Measurements from ENCODE around the gene DUSP19. TPM values are rescaled to one million over a fixed set of nuclear protein-coding genes. Genes with fewer than 3 reads are reported as not detected.
"Not testable (repeated sequence)": the region's sequence is repeated elsewhere in the genome, so short reads cannot be mapped to it uniquely, and the experiment has no call there.

The DUSP19 gene
- total RNA-seq, 2 donors from 2014 or later: 0.60 to 1.6 TPM

- H3K9me3 ChIP-seq (ENCODE audit: control insufficient read depth, low read length, poor library complexity, severe bottlenecking); H3K4me1 Mint-ChIP-seq; H3K36me3 Mint-ChIP-seq (ENCODE audit: low read depth); DNase-seq; H3K4me3 Mint-ChIP-seq; H3K27ac Mint-ChIP-seq; ATAC-seq: not testable (repeated sequence)
- H3K27me3 Mint-ChIP-seq: peaks cover 23% of the 10 kb centered on the region
Measured at GRCh38 chr2:183043580-183043979, 35.0 kb upstream of the DUSP19 start.

GRCh38 chr2:183047486-183048125 is 30.9 kb upstream of the DUSP19 start:
- H3K4me3 Mint-ChIP-seq; DNase-seq; H3K9me3 ChIP-seq (ENCODE audit: control insufficient read depth, low read length, poor library complexity, severe bottlenecking); H3K27ac Mint-ChIP-seq; H3K4me1 Mint-ChIP-seq; H3K36me3 Mint-ChIP-seq (ENCODE audit: low read depth); ATAC-seq: not testable (repeated sequence)
- H3K27me3 Mint-ChIP-seq: peaks cover 24% of the 10 kb centered on the region

GRCh38 chr2:183049420-183049819 is 29.1 kb upstream of the DUSP19 start:
- DNase-seq (no peak), ATAC-seq (no peak)
- Mint-ChIP-seq H3K4me1 (no peaks in the 10 kb centered on the region), H3K4me3 (no peak overlapping the region), H3K27me3 (peaks cover 29% of the 10 kb centered on the region), H3K27ac (no peak overlapping the region), H3K36me3 (ENCODE audit: low read depth) (peaks cover 2% of the 10 kb centered on the region)
- H3K9me3 ChIP-seq (ENCODE audit: control insufficient read depth, low read length, poor library complexity, severe bottlenecking): no peaks in the 10 kb centered on the region

- Mint-ChIP-seq H3K4me1 (no peaks in the 10 kb centered on the region), H3K27ac (no peak overlapping the region), H3K27me3 (peaks cover 35% of the 10 kb centered on the region), H3K4me3 (no peak overlapping the region), H3K36me3 (ENCODE audit: low read depth) (no peaks in the 10 kb centered on the region)
- no peaks in the 10 kb centered on the region for H3K9me3 ChIP-seq (ENCODE audit: control insufficient read depth, low read length, poor library complexity, severe bottlenecking)
- ATAC-seq (no peak), DNase-seq (no peak)
Measured at GRCh38 chr2:183057333-183057985, 21.1 kb upstream of the DUSP19 start.

- no peaks in the 10 kb centered on the region for H3K9me3 ChIP-seq (ENCODE audit: control insufficient read depth, low read length, poor library complexity, severe bottlenecking)
- DNase-seq: no peak
- Mint-ChIP-seq H3K36me3 (ENCODE audit: low read depth) (no peaks in the 10 kb centered on the region), H3K27me3 (peaks cover 31% of the 10 kb centered on the region), H3K27ac (no peak overlapping the region), H3K4me3 (no peak overlapping the region), H3K4me1 (no peaks in the 10 kb centered on the region)
- no peak for ATAC-seq
Measured at GRCh38 chr2:183059561-183059960, 19.0 kb upstream of the DUSP19 start.

GRCh38 chr2:183060571-183061231 is 17.8 kb upstream of the DUSP19 start:
- H3K4me3 Mint-ChIP-seq: no peak overlapping the region
- no peaks in the 10 kb centered on the region for H3K4me1 Mint-ChIP-seq
- H3K27ac Mint-ChIP-seq: no peak overlapping the region
- H3K9me3 ChIP-seq (ENCODE audit: control insufficient read depth, low read length, poor library complexity, severe bottlenecking): no peaks in the 10 kb centered on the region
- DNase-seq: no peak
- no peaks in the 10 kb centered on the region for H3K36me3 Mint-ChIP-seq (ENCODE audit: low read depth)
- no peak for ATAC-seq
- H3K27me3 Mint-ChIP-seq: peaks cover 36% of the 10 kb centered on the region

GRCh38 chr2:183063083-183063482 is 15.5 kb upstream of the DUSP19 start:
- Mint-ChIP-seq H3K27me3 (peaks cover 36% of the 10 kb centered on the region), H3K4me1 (no peaks in the 10 kb centered on the region), H3K36me3 (ENCODE audit: low read depth) (no peaks in the 10 kb centered on the region), H3K4me3 (no peak overlapping the region), H3K27ac (no peak overlapping the region)
- DNase-seq (no peak), ATAC-seq (no peak)
- H3K9me3 ChIP-seq (ENCODE audit: control insufficient read depth, low read length, poor library complexity, severe bottlenecking): no peaks in the 10 kb centered on the region

GRCh38 chr2:183068561-183068960 is 10.0 kb upstream of the DUSP19 start:
- Mint-ChIP-seq H3K4me1 (no peaks in the 10 kb centered on the region), H3K36me3 (ENCODE audit: low read depth) (no peaks in the 10 kb centered on the region), H3K27me3 (peaks cover 29% of the 10 kb centered on the region), H3K4me3 (no peak overlapping the region), H3K27ac (no peak overlapping the region)
- ATAC-seq: no peak
- DNase-seq: no peak
- no peaks in the 10 kb centered on the region for H3K9me3 ChIP-seq (ENCODE audit: control insufficient read depth, low read length, poor library complexity, severe bottlenecking)

GRCh38 chr2:183069174-183069573 is 9.4 kb upstream of the DUSP19 start:
- H3K27ac Mint-ChIP-seq: no peak overlapping the region
- no peaks in the 10 kb centered on the region for H3K4me1 Mint-ChIP-seq
- H3K9me3 ChIP-seq (ENCODE audit: control insufficient read depth, low read length, poor library complexity, severe bottlenecking): no peaks in the 10 kb centered on the region
- peaks cover 29% of the 10 kb centered on the region for H3K27me3 Mint-ChIP-seq
- ATAC-seq: no peak
- no peak overlapping the region for H3K4me3 Mint-ChIP-seq
- no peaks in the 10 kb centered on the region for H3K36me3 Mint-ChIP-seq (ENCODE audit: low read depth)
- no peak for DNase-seq

GRCh38 chr2:183070942-183071844 is 7.4 kb upstream of the DUSP19 start:
- H3K4me1 Mint-ChIP-seq: no peaks in the 10 kb centered on the region
- ATAC-seq (no peak), DNase-seq (no peak)
- H3K9me3 ChIP-seq (ENCODE audit: control insufficient read depth, low read length, poor library complexity, severe bottlenecking): no peaks in the 10 kb centered on the region
- H3K27me3 Mint-ChIP-seq: peaks cover 24% of the 10 kb centered on the region
- H3K36me3 Mint-ChIP-seq (ENCODE audit: low read depth): no peaks in the 10 kb centered on the region
- no peak overlapping the region for H3K27ac Mint-ChIP-seq
- H3K4me3 Mint-ChIP-seq: no peak overlapping the region

- no peaks in the 10 kb centered on the region for H3K4me1 Mint-ChIP-seq
- no peak overlapping the region for H3K27ac Mint-ChIP-seq
- no peak for DNase-seq
- no peak for ATAC-seq
- H3K4me3 Mint-ChIP-seq: no peak overlapping the region
- no peaks in the 10 kb centered on the region for H3K9me3 ChIP-seq (ENCODE audit: control insufficient read depth, low read length, poor library complexity, severe bottlenecking)
- H3K36me3 Mint-ChIP-seq (ENCODE audit: low read depth): no peaks in the 10 kb centered on the region
- peaks cover 24% of the 10 kb centered on the region for H3K27me3 Mint-ChIP-seq
Measured at GRCh38 chr2:183072177-183072576, 6.4 kb upstream of the DUSP19 start.

- peak overlapping the region; percentile 92 for H3K27ac Mint-ChIP-seq
- H3K9me3 ChIP-seq (ENCODE audit: control insufficient read depth, low read length, poor library complexity, severe bottlenecking): no peaks in the 10 kb centered on the region
- ATAC-seq (peak; percentile 30), DNase-seq (no peak)
- H3K4me1 Mint-ChIP-seq: peaks cover 14% of the 10 kb centered on the region
- H3K4me3 Mint-ChIP-seq: peak overlapping the region; percentile 96
- H3K27me3 Mint-ChIP-seq: no peaks in the 10 kb centered on the region
- peaks cover 2% of the 10 kb centered on the region for H3K36me3 Mint-ChIP-seq (ENCODE audit: low read depth)
Measured at GRCh38 chr2:183078163-183078463, 434 bp upstream of the DUSP19 start.

- no peaks in the 10 kb centered on the region for H3K27me3 Mint-ChIP-seq
- DNase-seq (no peak), ATAC-seq (peak; percentile 52)
- peak overlapping the region; percentile 92 for H3K27ac Mint-ChIP-seq
- H3K4me1 Mint-ChIP-seq: peaks cover 14% of the 10 kb centered on the region
- peaks cover 2% of the 10 kb centered on the region for H3K36me3 Mint-ChIP-seq (ENCODE audit: low read depth)
- H3K4me3 Mint-ChIP-seq: peak overlapping the region; percentile 96
- H3K9me3 ChIP-seq (ENCODE audit: control insufficient read depth, low read length, poor library complexity, severe bottlenecking): no peaks in the 10 kb centered on the region
Measured at GRCh38 chr2:183079139-183079775, 710 bp downstream of the DUSP19 start.

All from T-helper 17 cell (primary cell).